ENCODE data around the gene MCF2L2. TPM values are rescaled to one million over a fixed set of nuclear protein-coding genes. Genes with fewer than 3 reads are reported as not detected.

The MCF2L2 gene
- total and polyA plus RNA-seq, 7 experiments from 2014 or later = 0.15 to 4.3 (median 0.47) TPM; not detected in 1

GRCh38 chr3:183202004-183202722 lies 226.3 kb downstream of the MCF2L2 start:
- CTCF ChIA-PET = no interaction called here
- Histone ChIP-seq H3K27me3 (ENCODE audit: control insufficient read depth in 2 of 2, insufficient read depth in 2 of 2, low read length in 2 of 2) (no peaks in the 10 kb centered on the region), H3K4me3 (ENCODE audit: low read length) (peak overlapping the region; percentile 36), H3K4me1 (ENCODE audit: control insufficient read depth in 2 of 2, insufficient read depth in 2 of 2, low read length in 2 of 2) (peaks cover 0 to 4% of the 10 kb centered on the region in 2 donors), H3K9me3 (ENCODE audit: control insufficient read depth in 2 of 3, low read length in 3 of 3) (peaks cover 0 to 9% (median 0%) of the 10 kb centered on the region in 3 experiments), H3K27ac (ENCODE audit: low read depth, low read length) (no peak overlapping the region), H3K36me3 (ENCODE audit: control insufficient read depth in 2 of 3, insufficient read depth in 3 of 3, low read length in 3 of 3) (no peaks in the 10 kb centered on the region)
- Mint-ChIP-seq H3K27me3 (no peaks in the 10 kb centered on the region), H3K36me3 (peaks cover 5 to 25% (median 11%) of the 10 kb centered on the region in 5 donors), H3K4me3 (peak overlapping the region; percentile 20 to 76 (median 66)), H3K4me1 (peaks cover 9 to 14% (median 13%) of the 10 kb centered on the region in 7 donors), H3K9me3 (peaks cover 2 to 27% (median 17%) of the 10 kb centered on the region in 11 donors), H3K27ac (peak overlapping the region in 8 of 9 donors; percentile 10 to 72 (median 56))
- intact Hi-C loops (cut with micrococcal nuclease) = loop anchor here in 1 of 2 donors (5.0 kb wide), 1 partner anchor 165 kb away; no protein-coding TSS in a partner anchor
- ATAC-seq (peak; percentile 60), DNase-seq (peak in 3 of 9 donors; percentile 28 to 45 (median 30))
- POLR2A ChIA-PET = no interaction called here

- intact Hi-C loops (cut with micrococcal nuclease) = no loop called here
- Histone ChIP-seq H3K27ac (ENCODE audit: low read depth, low read length) (no peak overlapping the region), H3K4me3 (ENCODE audit: low read length) (no peak overlapping the region), H3K36me3 (ENCODE audit: control insufficient read depth in 2 of 3, insufficient read depth in 3 of 3, low read length in 3 of 3) (no peaks in the 10 kb centered on the region), H3K4me1 (ENCODE audit: control insufficient read depth in 2 of 2, insufficient read depth in 2 of 2, low read length in 2 of 2) (peaks cover 0 to 4% of the 10 kb centered on the region in 2 donors), H3K9me3 (ENCODE audit: control insufficient read depth in 2 of 3, low read length in 3 of 3) (peaks cover 0 to 8% (median 0%) of the 10 kb centered on the region in 3 experiments), H3K27me3 (ENCODE audit: control insufficient read depth in 2 of 2, insufficient read depth in 2 of 2, low read length in 2 of 2) (no peaks in the 10 kb centered on the region)
- Mint-ChIP-seq H3K27ac (peak overlapping the region in 1 of 9 donors; percentile 29), H3K36me3 (peaks cover 5 to 19% (median 10%) of the 10 kb centered on the region in 5 donors), H3K4me3 (no peak overlapping the region), H3K27me3 (peaks cover 0 to 4% (median 0%) of the 10 kb centered on the region in 5 donors), H3K9me3 (peaks cover 2 to 25% (median 16%) of the 10 kb centered on the region in 11 donors), H3K4me1 (peaks cover 7 to 14% (median 13%) of the 10 kb centered on the region in 7 donors)
- CTCF ChIA-PET = no interaction called here
- ATAC-seq (no peak), DNase-seq (no peak)
- POLR2A ChIA-PET = no interaction called here
Measured at GRCh38 chr3:183198939-183199338, 229.5 kb downstream of the MCF2L2 start.

- H3K36me3 Mint-ChIP-seq = peaks cover 0 to 12% (median 4%) of the 10 kb centered on the region in 5 donors
- Histone ChIP-seq H3K4me3 (ENCODE audit: low read length) (no peak overlapping the region), H3K27me3 (ENCODE audit: control insufficient read depth in 2 of 2, insufficient read depth in 2 of 2, low read length in 2 of 2) (no peaks in the 10 kb centered on the region), H3K4me1 (ENCODE audit: control insufficient read depth in 2 of 2, insufficient read depth in 2 of 2, low read length in 2 of 2) (peaks cover 0 to 4% of the 10 kb centered on the region in 2 donors), H3K9me3 (ENCODE audit: control insufficient read depth in 2 of 3, low read length in 3 of 3) (no peaks in the 10 kb centered on the region), H3K27ac (ENCODE audit: low read depth, low read length) (no peak overlapping the region), H3K36me3 (ENCODE audit: control insufficient read depth in 2 of 3, insufficient read depth in 3 of 3, low read length in 3 of 3) (no peaks in the 10 kb centered on the region)
- no peak overlapping the region for H3K4me3 Mint-ChIP-seq
- H3K4me1 Mint-ChIP-seq = peaks cover 7 to 14% (median 13%) of the 10 kb centered on the region in 7 donors
- ATAC-seq = no peak
- ChIA-PET CTCF (no interaction called here), POLR2A (no interaction called here)
- intact Hi-C loops (cut with micrococcal nuclease) = no loop called here
- no peak overlapping the region for H3K27ac Mint-ChIP-seq
- peaks cover 0 to 4% (median 0%) of the 10 kb centered on the region in 5 donors for H3K27me3 Mint-ChIP-seq
- peaks cover 0 to 14% (median 9%) of the 10 kb centered on the region in 11 donors for H3K9me3 Mint-ChIP-seq
- DNase-seq = no peak
Measured at GRCh38 chr3:183197734-183198133, 230.7 kb downstream of the MCF2L2 start.

- ATAC-seq = no peak
- intact Hi-C loops (cut with micrococcal nuclease) = no loop called here
- no peaks in the 10 kb centered on the region for H3K36me3 ChIP-seq (ENCODE audit: control insufficient read depth in 2 of 3, insufficient read depth in 3 of 3, low read length in 3 of 3)
Measured at GRCh38 chr3:183195266-183195665, 233.2 kb downstream of the MCF2L2 start.

GRCh38 chr3:183193762-183194689 lies 234.4 kb downstream of the MCF2L2 start:
- Histone ChIP-seq H3K4me3 (ENCODE audit: low read length) (no peak overlapping the region), H3K9me3 (ENCODE audit: control insufficient read depth in 2 of 3, low read length in 3 of 3) (no peaks in the 10 kb centered on the region), H3K4me1 (ENCODE audit: control insufficient read depth in 2 of 2, insufficient read depth in 2 of 2, low read length in 2 of 2) (no peaks in the 10 kb centered on the region), H3K27me3 (ENCODE audit: control insufficient read depth in 2 of 2, insufficient read depth in 2 of 2, low read length in 2 of 2) (no peaks in the 10 kb centered on the region), H3K27ac (ENCODE audit: low read depth, low read length) (no peak overlapping the region), H3K36me3 (ENCODE audit: control insufficient read depth in 2 of 3, insufficient read depth in 3 of 3, low read length in 3 of 3) (no peaks in the 10 kb centered on the region)
- POLR2A ChIA-PET = no interaction called here
- CTCF ChIA-PET = interaction anchor here (0.6 kb wide), 2 partner anchors 17 to 590 kb away, joined by 3 read pairs; no protein-coding TSS in a partner anchor
- Mint-ChIP-seq H3K9me3 (no peaks in the 10 kb centered on the region), H3K36me3 (peaks cover 0 to 4% (median 0%) of the 10 kb centered on the region in 5 donors), H3K4me3 (no peak overlapping the region), H3K27ac (no peak overlapping the region), H3K4me1 (peaks cover 0 to 8% (median 0%) of the 10 kb centered on the region in 7 donors), H3K27me3 (peaks cover 0 to 4% (median 0%) of the 10 kb centered on the region in 5 donors)
- ATAC-seq (no peak), DNase-seq (no peak)
- intact Hi-C loops (cut with micrococcal nuclease) = no loop called here

More at GRCh38 chr3:183195266-183195665, 233.2 kb downstream of the MCF2L2 start:
- H3K27ac ChIP-seq (ENCODE audit: low read depth, low read length) = no peak overlapping the region
- H3K4me3 Mint-ChIP-seq = no peak overlapping the region
- peaks cover 0 to 8% (median 0%) of the 10 kb centered on the region in 7 donors for H3K4me1 Mint-ChIP-seq
- peaks cover 0 to 4% (median 0%) of the 10 kb centered on the region in 5 donors for H3K27me3 Mint-ChIP-seq
- H3K9me3 Mint-ChIP-seq = no peaks in the 10 kb centered on the region
- H3K4me3 ChIP-seq (ENCODE audit: low read length) = no peak overlapping the region
- ChIA-PET CTCF (interaction anchor here (0.8 kb wide), 1 partner anchor 55 kb away, joined by 3 read pairs; no protein-coding TSS in a partner anchor), POLR2A (no interaction called here)
- H3K36me3 Mint-ChIP-seq = peaks cover 0 to 4% (median 0%) of the 10 kb centered on the region in 5 donors
- H3K27ac Mint-ChIP-seq = no peak overlapping the region
- H3K27me3 ChIP-seq (ENCODE audit: control insufficient read depth in 2 of 2, insufficient read depth in 2 of 2, low read length in 2 of 2) = no peaks in the 10 kb centered on the region
- no peaks in the 10 kb centered on the region for H3K9me3 ChIP-seq (ENCODE audit: control insufficient read depth in 2 of 3, low read length in 3 of 3)
- H3K4me1 ChIP-seq (ENCODE audit: control insufficient read depth in 2 of 2, insufficient read depth in 2 of 2, low read length in 2 of 2) = no peaks in the 10 kb centered on the region
- DNase-seq = no peak

- H3K9me3 ChIP-seq (ENCODE audit: control insufficient read depth in 2 of 3, low read length in 3 of 3) = no peaks in the 10 kb centered on the region
- H3K9me3 Mint-ChIP-seq = no peaks in the 10 kb centered on the region
- ATAC-seq (no peak), DNase-seq (no peak)
- H3K27ac Mint-ChIP-seq = no peak overlapping the region
- no peaks in the 10 kb centered on the region for H3K4me1 ChIP-seq (ENCODE audit: control insufficient read depth in 2 of 2, insufficient read depth in 2 of 2, low read length in 2 of 2)
- CTCF ChIA-PET = no interaction called here
- H3K36me3 ChIP-seq (ENCODE audit: control insufficient read depth in 2 of 3, insufficient read depth in 3 of 3, low read length in 3 of 3) = no peaks in the 10 kb centered on the region
- no peak overlapping the region for H3K4me3 Mint-ChIP-seq
- peaks cover 0 to 8% (median 0%) of the 10 kb centered on the region in 7 donors for H3K4me1 Mint-ChIP-seq
- H3K27ac ChIP-seq (ENCODE audit: low read depth, low read length) = no peak overlapping the region
- H3K27me3 ChIP-seq (ENCODE audit: control insufficient read depth in 2 of 2, insufficient read depth in 2 of 2, low read length in 2 of 2) = no peaks in the 10 kb centered on the region
- H3K4me3 ChIP-seq (ENCODE audit: low read length) = no peak overlapping the region
- peaks cover 0 to 4% (median 0%) of the 10 kb centered on the region in 5 donors for H3K27me3 Mint-ChIP-seq
- intact Hi-C loops (cut with micrococcal nuclease) = no loop called here
- peaks cover 0 to 4% (median 0%) of the 10 kb centered on the region in 5 donors for H3K36me3 Mint-ChIP-seq
- POLR2A ChIA-PET = no interaction called here
Measured at GRCh38 chr3:183192650-183193300, 235.6 kb downstream of the MCF2L2 start.
